GM12801 (cell line): ENCODE measurements around the gene IFT122.

Source experiments
- CTCF ChIP-seq: IDR thresholded peaks from one replicate; pipeline ENCODE4 v1.5.1; 2011; ENCODE audit warnings: control low read depth; ENCODE audit not compliant: insufficient read length; ENCODE audit errors: extremely low read depth

IFT122 gene

GRCh38 chr3:129506231-129506742 lies 66.3 kb downstream of the IFT122 start:
- TF ChIP-seq CTCF: no peak

- no peak for TF ChIP-seq CTCF
Measured at GRCh38 chr3:129507181-129507831, 67.3 kb downstream of the IFT122 start.

- no peak for TF ChIP-seq CTCF
Measured at GRCh38 chr3:129512595-129512994, 72.6 kb downstream of the IFT122 start.

- TF ChIP-seq CTCF: no peak
Measured at GRCh38 chr3:129513705-129514104, 73.7 kb downstream of the IFT122 start.

- TF ChIP-seq CTCF: no peak
Measured at GRCh38 chr3:129514110-129514509, 74.1 kb downstream of the IFT122 start.

- no peak for TF ChIP-seq CTCF
Measured at GRCh38 chr3:129514563-129514962, 74.5 kb downstream of the IFT122 start.

- TF ChIP-seq CTCF: no peak
Measured at GRCh38 chr3:129517516-129517915, 77.5 kb downstream of the IFT122 start.
